22Rv1 (cell line): ENCODE results near the gene KPNA6.
"Not testable (repeated sequence)": the region's sequence is repeated elsewhere in the genome, so short reads cannot be mapped to it uniquely, and the experiment has no call there.

Experiments used
- H3K27ac ChIP-seq: fragments of 450-650 bp; 2 replicates; pipeline ENCODE4 v1.5.1; 2017
- ZFX ChIP-seq: fragments of 450-650 bp; IDR thresholded peaks from 2 replicates; pipeline ENCODE4 v1.6.1; 2017; ENCODE audit warnings: antibody characterized with exemption, borderline replicate concordance
- TF ChIP-seq, protein P1 (sequence below): fragments of 450-650 bp; IDR thresholded peaks from 2 replicates; pipeline ENCODE4 v1.5.1; 2017; ENCODE audit warnings: mild to moderate bottlenecking

The KPNA6 gene

GRCh38 chr1:32151319-32151787 is 43.5 kb downstream of the KPNA6 start:
- H3K27ac ChIP-seq = no peak overlapping the region
- TF ChIP-seq, protein P1, sequence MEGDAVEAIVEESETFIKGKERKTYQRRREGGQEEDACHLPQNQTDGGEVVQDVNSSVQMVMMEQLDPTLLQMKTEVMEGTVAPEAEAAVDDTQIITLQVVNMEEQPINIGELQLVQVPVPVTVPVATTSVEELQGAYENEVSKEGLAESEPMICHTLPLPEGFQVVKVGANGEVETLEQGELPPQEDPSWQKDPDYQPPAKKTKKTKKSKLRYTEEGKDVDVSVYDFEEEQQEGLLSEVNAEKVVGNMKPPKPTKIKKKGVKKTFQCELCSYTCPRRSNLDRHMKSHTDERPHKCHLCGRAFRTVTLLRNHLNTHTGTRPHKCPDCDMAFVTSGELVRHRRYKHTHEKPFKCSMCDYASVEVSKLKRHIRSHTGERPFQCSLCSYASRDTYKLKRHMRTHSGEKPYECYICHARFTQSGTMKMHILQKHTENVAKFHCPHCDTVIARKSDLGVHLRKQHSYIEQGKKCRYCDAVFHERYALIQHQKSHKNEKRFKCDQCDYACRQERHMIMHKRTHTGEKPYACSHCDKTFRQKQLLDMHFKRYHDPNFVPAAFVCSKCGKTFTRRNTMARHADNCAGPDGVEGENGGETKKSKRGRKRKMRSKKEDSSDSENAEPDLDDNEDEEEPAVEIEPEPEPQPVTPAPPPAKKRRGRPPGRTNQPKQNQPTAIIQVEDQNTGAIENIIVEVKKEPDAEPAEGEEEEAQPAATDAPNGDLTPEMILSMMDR = no peak
- no peak for TF ChIP-seq ZFX

GRCh38 chr1:32159189-32159588 is 51.3 kb downstream of the KPNA6 start:
- TF ChIP-seq, protein P1 = no peak
- no peak overlapping the region for H3K27ac ChIP-seq

DNA sequence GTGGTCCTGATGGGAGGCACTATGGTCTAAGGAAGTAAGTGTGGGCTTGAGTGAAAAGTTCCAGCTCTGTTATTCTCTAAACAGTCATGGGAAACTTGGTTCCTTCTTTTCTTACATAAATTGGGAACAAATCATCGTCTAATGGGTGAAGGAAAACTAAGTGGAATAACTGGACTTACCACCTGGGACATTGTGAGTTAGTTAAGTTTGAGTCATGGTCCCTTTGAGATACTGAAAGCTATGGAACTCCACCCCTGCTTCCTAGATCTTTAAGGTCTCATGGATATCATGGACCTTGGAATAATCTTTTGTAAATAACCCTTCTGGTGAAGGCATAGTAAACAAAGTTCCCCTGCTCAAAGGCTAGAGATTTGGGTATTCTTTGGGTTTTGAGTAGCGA is 55.5 kb downstream of the KPNA6 start:
- TF ChIP-seq, protein P1 = no peak
- no peak for TF ChIP-seq ZFX
- no peak overlapping the region for H3K27ac ChIP-seq

- H3K27ac ChIP-seq = not testable (repeated sequence)
Observed at GRCh38 chr1:32165633-32166032, 57.8 kb downstream of the KPNA6 start.

DNA sequence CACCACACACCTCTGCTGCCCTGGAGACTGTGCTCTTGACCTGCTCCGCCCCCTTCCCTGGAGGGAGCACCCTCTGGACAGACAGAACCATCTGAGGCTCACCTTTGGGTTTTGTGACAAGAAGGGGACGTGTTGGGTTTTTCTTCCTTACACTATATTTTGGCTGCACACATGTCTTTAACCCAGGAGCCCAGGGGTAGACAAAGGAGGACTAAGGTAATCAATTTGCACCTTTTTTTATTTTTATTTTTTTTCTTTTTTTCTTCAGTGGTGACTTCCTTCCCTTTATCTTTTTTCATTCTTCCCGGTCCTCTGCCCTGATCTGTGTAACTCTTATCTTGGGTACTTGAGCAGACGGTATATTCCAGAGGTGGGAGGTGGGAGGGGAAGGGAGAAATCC is 63.1 kb downstream of the KPNA6 start:
- no peak for TF ChIP-seq ZFX
- TF ChIP-seq, protein P1 = no peak

GRCh38 chr1:32172621-32173245 is 64.9 kb downstream of the KPNA6 start:
- no peak overlapping the region for H3K27ac ChIP-seq
- TF ChIP-seq, protein P1 = no peak
- no peak for TF ChIP-seq ZFX

More for the DNA sequence above, 63.1 kb downstream of the KPNA6 start:
- no peak overlapping the region for H3K27ac ChIP-seq

- H3K27ac ChIP-seq = peak overlapping the region; percentile 90
Observed at GRCh38 chr1:32178380-32179192, 70.7 kb downstream of the KPNA6 start.

More at GRCh38 chr1:32178380-32179192, 70.7 kb downstream of the KPNA6 start:
- TF ChIP-seq, protein P1 = no peak
- TF ChIP-seq ZFX = no peak
